HCT116 (cell line): ENCODE measurements around the gene CCDC88C. TPM values are rescaled to one million over a fixed set of nuclear protein-coding genes. Genes with fewer than 3 reads are reported as not detected.

Source experiments
- ATAC-seq: fragments of 200-7000 bp; cut with Tn5 transposase; 2 replicates; pipeline ENCODE4 v1.9.1; 2020; ENCODE audit warnings: mild to moderate bottlenecking, moderate library complexity
- Bru-seq: library from RNA; stranded (reverse); fragments of 400-500 nt; gene quantifications from one replicate; lab custom pipeline; 2021; lab: Mats Ljungman, UMichigan
- BruChase-seq, 2 experiments: library from RNA; stranded (reverse); fragments of 400-500 nt; gene quantifications; one replicate each; lab custom pipeline; 2021; lab: Mats Ljungman, UMichigan
- BruUV-seq: library from RNA; stranded (reverse); fragments of 400-500 nt; replicated peaks from 2 replicates; lab custom pipeline; 2021; lab: Mats Ljungman, UMichigan
- CTCF ChIA-PET: fragments of 300-600 bp; sonication (Branson Sonifier 250); formaldehyde crosslinking; loops from one replicate; lab custom pipeline; 2021; ENCODE audit warnings: antibody characterized with exemption; lab: Charles Lee
- POLR2A ChIA-PET: fragments of 300-600, 350-600 bp; sonication (Branson Sonifier 250); formaldehyde crosslinking; loops from one replicate; lab custom pipeline; 2021; ENCODE audit warnings: antibody characterized with exemption; lab: Charles Lee
- RAD21 ChIA-PET, 2 experiments: fragments of 300-600 bp; sonication (Branson Sonifier 250); formaldehyde crosslinking; loops; one replicate each; lab custom pipeline; 2023; ENCODE audit warnings: low total read pairs in 2 of 2; ENCODE audit not compliant: uncharacterized antibody in 2 of 2, unreplicated experiment in 2 of 2, low non-redundant PET in 1 of 2; lab: Charles Lee
- DNase-seq: peaks from one replicate; pipeline ENCODE4 v3.0.0-alpha.2; 2010; ENCODE audit warnings: low read depth, low spot score
- H2AFZ ChIP-seq: fragments of 200-600 bp; shearing (Covaris generic), sonication (generic); 2 replicates; pipeline ENCODE4 v1.6.1; 2017; ENCODE audit warnings: low read depth, mixed run types, mixed read lengths, antibody characterized with exemption, low read length; ENCODE audit not compliant: poor library complexity, severe bottlenecking
- H3K27ac ChIP-seq: 2 replicates; pipeline ENCODE4 v1.5.1; 2012; ENCODE audit warnings: low read depth, low read length
- H3K27me3 ChIP-seq: fragments of 200-600 bp; sonication (generic); 2 replicates; pipeline ENCODE4 v1.6.1; 2016; ENCODE audit warnings: mixed run types, low read length, mixed read lengths; ENCODE audit not compliant: insufficient read depth
- H3K36me3 ChIP-seq, 2 experiments: fragments of 200-500 bp in 1 of 2; fragments of 200-600 bp in 1 of 2; sonication (Bioruptor generic) in 1 of 2; sonication (generic) in 1 of 2; 2 replicates each; pipeline versions ENCODE4 v1.5.1 to v1.6.1; 2014 to 2016; ENCODE audit warnings: low read length in 2 of 2, inconsistent platforms in 1 of 2, mixed read lengths in 1 of 2, mixed run types in 1 of 2; ENCODE audit not compliant: insufficient read depth in 2 of 2, control insufficient read depth in 1 of 2
- H3K4me1 ChIP-seq, 2 experiments: fragments of 200-600 bp in 1 of 2; sonication (generic) in 1 of 2; 2 replicates each; pipeline versions ENCODE4 v1.5.1 to v1.6.1; 2012 to 2017; ENCODE audit warnings: low read length in 2 of 2, inconsistent platforms in 1 of 2, mild to moderate bottlenecking in 1 of 2, mixed read lengths in 1 of 2, mixed run types in 1 of 2, moderate library complexity in 1 of 2; ENCODE audit not compliant: insufficient read depth in 2 of 2, control insufficient read depth in 1 of 2
- H3K4me2 ChIP-seq: fragments of 200-600 bp; sonication (generic); 2 replicates; pipeline ENCODE4 v1.6.1; 2017; ENCODE audit warnings: mixed run types, low read length, mixed read lengths
- H3K4me3 ChIP-seq, 2 experiments: fragments of 200-600 bp in 1 of 2; sonication (generic) in 1 of 2; replicated peaks in 1 of 2; 2 replicates each; pipeline ENCODE4 v1.5.1; 2011 to 2016; ENCODE audit warnings: low read length in 2 of 2, control low read depth in 1 of 2, low read depth in 1 of 2, mild to moderate bottlenecking in 1 of 2, mixed read lengths in 1 of 2, mixed run types in 1 of 2
- H3K79me2 ChIP-seq: fragments of 200-600 bp; sonication (generic); 2 replicates; pipeline ENCODE4 v1.6.1; 2017; ENCODE audit warnings: mild to moderate bottlenecking, mixed run types, low read length, moderate library complexity, mixed read lengths; ENCODE audit not compliant: insufficient read depth
- H3K9ac ChIP-seq: fragments of 200-600 bp; sonication (generic); 2 replicates; pipeline ENCODE4 v1.6.1; 2016; ENCODE audit warnings: low read length, mixed read lengths
- H3K9me2 ChIP-seq: fragments of 200-600 bp; sonication (generic), shearing (Covaris generic); 2 replicates; pipeline ENCODE4 v1.6.1; 2017; ENCODE audit warnings: mixed run types, mild to moderate bottlenecking, moderate library complexity; ENCODE audit not compliant: insufficient read depth
- H3K9me3 ChIP-seq, 2 experiments: fragments of 200-500 bp in 1 of 2; fragments of 200-600 bp in 1 of 2; sonication (Bioruptor generic) in 1 of 2; sonication (generic) in 1 of 2; 2 replicates each; pipeline ENCODE4 v1.6.1; 2014 to 2017; ENCODE audit warnings: low read length in 2 of 2, mixed read lengths in 2 of 2, inconsistent platforms in 1 of 2, low read depth in 1 of 2, mild to moderate bottlenecking in 1 of 2, mixed run types in 1 of 2, moderate library complexity in 1 of 2; ENCODE audit not compliant: control insufficient read depth in 1 of 2, insufficient read depth in 1 of 2
- H4K20me1 ChIP-seq: fragments of 200-600 bp; sonication (generic), shearing (Covaris generic); 2 replicates; pipeline ENCODE4 v1.6.1; 2017; ENCODE audit warnings: mixed run types, mild to moderate bottlenecking, moderate library complexity; ENCODE audit not compliant: insufficient read depth
- CBX3 ChIP-seq: IDR thresholded peaks from 2 replicates; pipeline ENCODE4 v1.6.1; 2012; ENCODE audit warnings: low read depth
- EGR1 ChIP-seq: IDR thresholded peaks from 2 replicates; pipeline ENCODE4 v1.6.1; 2012; ENCODE audit warnings: low read depth
- MAX ChIP-seq: IDR thresholded peaks from 2 replicates; pipeline ENCODE4 v1.6.1; 2012
- POLR2A ChIP-seq: IDR thresholded peaks from 2 replicates; pipeline ENCODE4 v1.7.0; 2011; ENCODE audit warnings: borderline replicate concordance; ENCODE audit not compliant: insufficient read depth, insufficient read length; ENCODE audit errors: extremely low read depth
- POLR2AphosphoS5 ChIP-seq: IDR thresholded peaks from 2 replicates; pipeline ENCODE4 v1.6.1; 2011; ENCODE audit warnings: mild to moderate bottlenecking, low read depth, low read length, moderate library complexity
- RAD21 ChIP-seq: IDR thresholded peaks from 2 replicates; pipeline ENCODE4 v1.6.1; 2012; ENCODE audit warnings: low read depth, mild to moderate bottlenecking
- REST ChIP-seq: IDR thresholded peaks from 2 replicates; pipeline ENCODE4 v1.6.1; 2012; ENCODE audit warnings: low read depth
- SP1 ChIP-seq: IDR thresholded peaks from 2 replicates; pipeline ENCODE4 v1.6.1; 2012; ENCODE audit warnings: low read depth
- TCF7L2 ChIP-seq: IDR thresholded peaks from 2 replicates; pipeline ENCODE4 v1.7.0; 2011; ENCODE audit warnings: borderline replicate concordance, inconsistent platforms; ENCODE audit not compliant: insufficient read depth, insufficient read length; ENCODE audit errors: extremely low read depth
- ZBTB33 ChIP-seq: IDR thresholded peaks from 2 replicates; pipeline ENCODE4 v1.6.1; 2011; ENCODE audit warnings: mild to moderate bottlenecking, low read length, moderate library complexity; ENCODE audit not compliant: insufficient replicate concordance; ENCODE audit errors: extremely low read depth
- intact Hi-C: fragments of 100-400 bp; cut with micrococcal nuclease; formaldehyde crosslinking; loops from 2 replicates; pipeline ENCODE4 v1.10.0; 2022
- long read RNA-seq: library from polyadenylated mRNA; unstranded; transcript quantifications from one replicate; pipeline ENCODE4 v2.0.0, GENCODE V29; 2021; ENCODE audit not compliant: unreplicated experiment
- polyA plus RNA-seq: library from polyadenylated mRNA; unstranded; fragments of >200 nt; gene quantifications from 2 replicates; pipeline ENCODE4 v1.2.1, GENCODE V29; 2012; ENCODE audit warnings: missing spikeins
- total RNA-seq: library from RNA; stranded (reverse); gene quantifications from one replicate; pipeline ENCODE4 v1.2.1, GENCODE V29; 2021; ENCODE audit not compliant: unreplicated experiment

Gene CCDC88C
- total RNA-seq (20.8 TPM), Bru-seq, nascent RNA (percentile 53 among the genes with signal in this experiment), BruChase-seq, experiment 1, labeled RNA remaining after a 6-hour chase (percentile 51 among the genes with signal in this experiment), BruChase-seq, experiment 2, labeled RNA remaining after a 2-hour chase (percentile 52 among the genes with signal in this experiment)
- 6.9 and 8.6 TPM in 2 replicates for polyA plus RNA-seq
- long read RNA-seq, partial matches to known transcripts = 10 of 25 reads
- long read RNA-seq, other reads (novel, unspliced or antisense) = 15 of 25 reads

GRCh38 chr14:91417120-91417982 lies at the start of gene CCDC88C:
Gene CCDC88C, minus strand, starts transcription at chr14:91417820. Its CDS starts 130 bp downstream, at chr14:91417690.
- peak within 1 kb of the TSS; percentile 72 for H3K4me2 ChIP-seq
- H3K27me3 ChIP-seq = no peaks in the 10 kb centered on the region
- ATAC-seq = peak; percentile 80
- H3K4me1 ChIP-seq = peaks cover 11 to 29% of the 10 kb centered on the region in 2 experiments
- no peaks in the 10 kb centered on the region for H4K20me1 ChIP-seq
- RAD21 ChIA-PET = interaction anchor here in 1 of 2 experiments (0.7 kb wide), 1 partner anchor 93 kb away, joined by 5 read pairs; no protein-coding TSS in a partner anchor
- H3K9me3 ChIP-seq = no peaks in the 10 kb centered on the region
- peak within 1 kb of the TSS; percentile 71 for H3K9ac ChIP-seq
- BruUV-seq = no TSS peak
- POLR2A ChIA-PET = no interaction called here
- peak within 1 kb of the TSS; percentile 70 to 77 for H3K4me3 ChIP-seq
- no peaks in the 10 kb centered on the region for H3K36me3 ChIP-seq
- TF ChIP-seq TCF7L2 = no peak
- peak; percentile 67 for TF ChIP-seq POLR2AphosphoS5
- H2AFZ ChIP-seq = peak within 1 kb of the TSS; percentile 37
- H3K9me2 ChIP-seq = no peaks in the 10 kb centered on the region
- intact Hi-C loops = loop anchor here (5.0 kb wide), 1 partner anchor 495 kb away; no protein-coding TSS in a partner anchor
- peaks cover 10% of the 10 kb centered on the region; the same call in 1 of the 2 replicates for H3K79me2 ChIP-seq
- CTCF ChIA-PET = interaction anchor here (1.1 to 2.4 kb wide), 3 partner anchors 10 to 93 kb away, joined by 3 to 11 read pairs (median 6); no protein-coding TSS in a partner anchor
- peak; percentile 22 for DNase-seq
- H3K27ac ChIP-seq = peak within 1 kb of the TSS; percentile 60; the same call in 1 of the 2 replicates

- H3K4me3 ChIP-seq = no peak overlapping the region
- ATAC-seq (no peak), DNase-seq (no peak)
- H3K4me1 ChIP-seq = no peaks in the 10 kb centered on the region
- no peak overlapping the region for H2AFZ ChIP-seq
- no TSS peak for BruUV-seq
- no peak overlapping the region for H3K27ac ChIP-seq
- peaks cover 45 to 53% of the 10 kb centered on the region in 2 experiments for H3K36me3 ChIP-seq
- RAD21 ChIA-PET = no interaction called here
- POLR2A ChIA-PET = no interaction called here
- peaks cover 38% of the 10 kb centered on the region for H3K79me2 ChIP-seq
- H3K4me2 ChIP-seq = no peak overlapping the region
- CTCF ChIA-PET = no interaction called here
- no peaks in the 10 kb centered on the region; the same call in 1 of the 2 replicates for H4K20me1 ChIP-seq
- TF ChIP-seq MAX (no peak), ZBTB33 (no peak), EGR1 (no peak), POLR2A (no peak), REST (no peak), SP1 (no peak), CBX3 (no peak), RAD21 (no peak)
- no peaks in the 10 kb centered on the region for H3K9me3 ChIP-seq
- H3K9ac ChIP-seq = no peak overlapping the region
- no peaks in the 10 kb centered on the region for H3K27me3 ChIP-seq
- no peaks in the 10 kb centered on the region for H3K9me2 ChIP-seq
- intact Hi-C loops = no loop called here
Observed at GRCh38 chr14:91466192-91466591, 48.6 kb upstream of the CCDC88C start.
